Prostate gland (tissue), 2 donors: Measurements from ENCODE around the gene COL16A1. TPM values are rescaled to one million over a fixed set of nuclear protein-coding genes. Genes with fewer than 3 reads are reported as not detected.

Experiments
- DNase-seq: peaks from one replicate; pipeline ENCODE4 v3.0.0-alpha.2; 2019; ENCODE audit warnings: low spot score
- H3K27ac ChIP-seq, 2 donors: fragments of 200-600 bp; sonication (generic); 2 replicates each; pipeline ENCODE4 v1.5.1; 2017 to 2019
- H3K27me3 ChIP-seq: fragments of 200-600 bp; sonication (generic); replicated peaks from 2 replicates; pipeline ENCODE4 v1.5.1; 2019; ENCODE audit not compliant: insufficient read depth
- H3K36me3 ChIP-seq, 2 donors: fragments of 200-600 bp; sonication (generic); 1 replicate in 1 of 2; 2 replicates in 1 of 2; pipeline versions ENCODE4 v1.5.1 to v1.8.1; 2017 to 2019
- H3K4me1 ChIP-seq: fragments of 200-600 bp; sonication (generic); replicated peaks from 2 replicates; pipeline ENCODE4 v1.5.1; 2019
- H3K4me3 ChIP-seq, 2 donors: fragments of 200-600 bp; sonication (generic); 2 replicates each; pipeline ENCODE4 v1.5.1; 2017 to 2019
- H3K9me3 ChIP-seq: fragments of 200-600 bp; sonication (generic); 2 replicates; pipeline ENCODE4 v1.5.1; 2017
- CTCF ChIP-seq, 4 experiments: fragments of 200-600 bp in 2 of 4; fragments of 450-650 bp in 2 of 4; sonication (generic) in 2 of 4; IDR thresholded peaks; 1 replicate in 3 of 4; 2 replicates in 1 of 4; pipeline ENCODE4 v1.5.1; 2016 to 2019; ENCODE audit warnings: antibody characterized with exemption in 4 of 4, mild to moderate bottlenecking in 2 of 4, moderate library complexity in 2 of 4
- POLR2A ChIP-seq: fragments of 450-650 bp; IDR thresholded peaks from one replicate; pipeline ENCODE4 v1.6.1; 2016; ENCODE audit warnings: antibody characterized with exemption, mild to moderate bottlenecking
- POLR2AphosphoS5 ChIP-seq: sonication (generic); formaldehyde crosslinking; IDR thresholded peaks from one replicate; pipeline ENCODE4 v1.6.1; 2017; ENCODE audit warnings: antibody characterized with exemption
- WGBS: methylation state at CpG from one replicate; pipeline ENCODE4 v1.1.5; 2018; 5-methylcytosine and 5-hydroxymethylcytosine counted together
- intact Hi-C: fragments of 100-400 bp; cut with DNase I; formaldehyde crosslinking; loops from one replicate; pipeline ENCODE4 v1.14.2; 2022
- total RNA-seq, 2 donors: library from RNA; depleted of rRNA; stranded (reverse); fragments of >200 nt; gene quantifications; one replicate each; pipeline ENCODE4 v1.1.0, GENCODE V29; 2016

The COL16A1 gene
- total RNA-seq, 2 donors from 2014 or later: 45.3 to 89.4 TPM

DNA sequence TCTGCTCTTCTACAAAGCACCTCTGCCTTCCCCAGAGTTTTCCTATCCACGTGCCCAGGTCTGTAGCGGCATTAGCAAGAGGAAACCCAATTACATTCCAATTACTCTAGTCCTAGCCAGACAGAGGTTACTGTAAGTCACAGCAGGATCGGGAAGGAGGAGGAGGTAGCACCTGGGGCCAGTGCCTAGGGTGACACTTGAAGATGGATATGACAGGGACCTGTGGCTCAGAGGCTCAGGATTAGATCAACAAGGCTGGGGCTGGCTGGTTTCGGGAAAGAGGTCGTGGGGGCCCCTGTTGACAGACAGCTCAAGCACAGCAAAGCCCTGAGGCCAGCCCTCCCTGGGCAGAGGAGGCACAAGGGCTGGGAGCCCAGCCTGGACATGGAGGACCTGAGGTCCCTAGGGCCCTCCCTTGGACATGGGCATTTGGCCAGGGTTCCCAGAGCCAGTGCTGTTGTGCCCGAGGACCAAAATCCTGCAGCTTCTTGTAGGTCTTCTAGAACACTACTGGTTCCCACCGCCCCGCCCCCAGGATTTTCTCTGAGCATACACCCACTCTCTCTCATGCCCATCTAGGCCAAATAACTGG, 89.3 kb downstream of the COL16A1 start:
- DNase-seq: no peak
- Histone ChIP-seq H3K4me3 (no peak overlapping the region), H3K4me1 (no peaks in the 10 kb centered on the region), H3K27me3 (peaks cover 4% of the 10 kb centered on the region), H3K27ac (no peak overlapping the region), H3K36me3 (no peaks in the 10 kb centered on the region), H3K9me3 (no peaks in the 10 kb centered on the region)
- TF ChIP-seq POLR2A (no peak), POLR2AphosphoS5 (no peak), CTCF (IDR thresholded peaks at IDR 0.05) (no peak)
- 81% methylated on average over 8 of the region's 8 CpGs for WGBS
- intact Hi-C loops: no loop called here

DNA sequence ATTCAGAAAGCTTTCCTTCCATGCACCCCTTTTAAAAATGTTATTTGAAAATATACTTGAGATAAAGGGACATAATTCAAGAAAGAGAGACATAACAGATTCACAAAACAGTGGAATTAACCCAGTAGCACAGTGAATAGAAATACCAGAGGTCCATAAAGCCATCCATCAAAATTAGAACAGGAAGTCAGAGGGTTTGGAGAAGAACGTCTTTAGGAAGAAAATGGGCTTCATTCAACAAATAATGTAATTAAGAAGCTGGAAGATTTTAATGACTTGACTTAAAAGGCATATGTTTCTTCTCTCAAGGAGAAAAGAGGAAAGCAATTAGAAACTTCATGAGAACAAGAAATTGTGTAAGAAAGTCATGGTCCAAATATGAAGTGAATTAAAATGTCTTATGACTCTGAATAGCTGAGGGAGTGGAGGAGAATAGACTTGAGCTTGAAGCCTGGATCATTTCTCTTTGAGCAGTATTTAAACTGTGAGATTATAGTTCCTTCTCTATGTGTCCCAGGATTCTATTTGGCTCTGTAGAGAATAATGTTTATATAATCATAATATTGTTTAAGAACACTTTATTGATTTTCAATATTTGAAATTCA, 94.2 kb downstream of the COL16A1 start:
- no peak for TF ChIP-seq CTCF (IDR thresholded peaks at IDR 0.05)
- TF ChIP-seq POLR2AphosphoS5: no peak
- TF ChIP-seq POLR2A: no peak
- WGBS: 12% methylated on average over 1 of the region's 1 CpG
- H3K36me3 ChIP-seq: no peaks in the 10 kb centered on the region
- no peak for DNase-seq
- no peaks in the 10 kb centered on the region for H3K9me3 ChIP-seq
- H3K27ac ChIP-seq: no peak overlapping the region
- no peaks in the 10 kb centered on the region for H3K27me3 ChIP-seq
- intact Hi-C loops: no loop called here
- no peaks in the 10 kb centered on the region for H3K4me1 ChIP-seq
- H3K4me3 ChIP-seq: no peak overlapping the region

- no peak for DNase-seq
- intact Hi-C loops: no loop called here
- no peaks in the 10 kb centered on the region for H3K9me3 ChIP-seq
- no peak for TF ChIP-seq POLR2AphosphoS5
- no peak for TF ChIP-seq POLR2A
- no peak for TF ChIP-seq CTCF (IDR thresholded peaks at IDR 0.05)
- no peaks in the 10 kb centered on the region for H3K27me3 ChIP-seq
- H3K36me3 ChIP-seq: no peaks in the 10 kb centered on the region
- no peak overlapping the region for H3K27ac ChIP-seq
- H3K4me1 ChIP-seq: no peaks in the 10 kb centered on the region
- H3K4me3 ChIP-seq: no peak overlapping the region
- WGBS: 92% methylated on average over 5 of the region's 5 CpGs
These were observed 96.5 kb downstream of the COL16A1 start for GRCh38 chr1:31607360-31607759.

DNA sequence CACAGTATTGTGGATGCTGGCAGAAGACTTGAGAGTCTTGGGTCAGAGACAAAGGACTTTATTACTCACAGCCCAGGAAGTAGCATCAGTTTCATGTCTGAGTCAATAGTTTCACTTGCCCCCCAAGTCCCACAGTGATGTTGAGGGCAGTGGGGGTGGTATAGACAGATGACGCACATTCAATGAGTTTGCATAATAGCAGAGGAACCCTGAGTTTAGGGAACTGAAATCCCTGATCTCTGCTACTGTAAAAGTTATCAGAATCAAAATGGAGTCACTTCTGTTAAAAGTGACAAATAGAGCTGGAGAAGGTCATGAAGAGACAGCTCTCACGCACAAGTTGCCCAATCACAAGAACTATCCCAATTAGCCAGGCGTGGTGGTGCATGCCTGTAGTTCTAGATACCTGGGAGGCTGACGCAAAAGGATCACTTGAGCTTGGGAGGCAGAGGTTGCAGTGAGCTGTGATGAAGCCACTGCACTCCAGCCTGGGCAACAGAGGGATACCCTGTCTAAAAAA, 97.8 kb downstream of the COL16A1 start:
- DNase-seq: no peak
- Histone ChIP-seq H3K27me3 (no peaks in the 10 kb centered on the region), H3K36me3 (no peaks in the 10 kb centered on the region), H3K4me1 (no peaks in the 10 kb centered on the region), H3K4me3 (no peak overlapping the region), H3K9me3 (no peaks in the 10 kb centered on the region), H3K27ac (no peak overlapping the region)
- intact Hi-C loops: no loop called here
- no peak for TF ChIP-seq CTCF (IDR thresholded peaks at IDR 0.05)
- no peak for TF ChIP-seq POLR2A
- TF ChIP-seq POLR2AphosphoS5: no peak
- WGBS: 88% methylated on average over 4 of the region's 4 CpGs

Other genes starting within 250 kb of the COL16A1 start
- 100 to 1,000 TPM; 103 to 134 TPM for gene TINAGL1, start 127.5 kb downstream of the COL16A1 start, total RNA-seq
- gene HCRTR1, start 86.3 kb downstream of the COL16A1 start, total RNA-seq: not detected
- 10 to 100 TPM; 83.1 to 99.5 TPM for gene PEF1, start 59.1 kb downstream of the COL16A1 start, total RNA-seq
- 10 to 100 TPM in 1 of 2 donors, 1 to 10 TPM in 1; 3.0 to 10.2 TPM for gene ADGRB2, start 60.3 kb upstream of the COL16A1 start, total RNA-seq
- 10 to 100 TPM in 1 of 2 donors, not detected in 1; 21.6 TPM for gene SPOCD1, start 112.0 kb upstream of the COL16A1 start, total RNA-seq
- gene PTP4A2, start 234.4 kb upstream of the COL16A1 start, total RNA-seq: 100 to 1,000 TPM; 133 to 196 TPM